Amniotic epithelial cell (primary cell): ENCODE results near the gene ARSG.
A peak's percentile ranks its signal among the peaks of the same experiment; 100 is the strongest.
"Not testable (repeated sequence)": the region's sequence is repeated elsewhere in the genome, so short reads cannot be mapped to it uniquely, and the experiment has no call there.

ENCODE experiments used
- DNase-seq: peaks from one replicate; pipeline ENCODE4 v3.0.0-alpha.2; 2010; ENCODE audit warnings: low read depth

ARSG gene

GRCh38 chr17:68290955-68291835 is at the start of gene ARSG, which contains the start of gene SLC16A6:
Gene ARSG, plus strand, starts transcription at chr17:68291495. Its CDS starts 15,999 bp downstream, at chr17:68307494.
Gene SLC16A6, minus strand, starts transcription at chr17:68291127. Its CDS starts 12,807 bp downstream, at chr17:68278320.
- DNase-seq = peak; percentile 39

DNA sequence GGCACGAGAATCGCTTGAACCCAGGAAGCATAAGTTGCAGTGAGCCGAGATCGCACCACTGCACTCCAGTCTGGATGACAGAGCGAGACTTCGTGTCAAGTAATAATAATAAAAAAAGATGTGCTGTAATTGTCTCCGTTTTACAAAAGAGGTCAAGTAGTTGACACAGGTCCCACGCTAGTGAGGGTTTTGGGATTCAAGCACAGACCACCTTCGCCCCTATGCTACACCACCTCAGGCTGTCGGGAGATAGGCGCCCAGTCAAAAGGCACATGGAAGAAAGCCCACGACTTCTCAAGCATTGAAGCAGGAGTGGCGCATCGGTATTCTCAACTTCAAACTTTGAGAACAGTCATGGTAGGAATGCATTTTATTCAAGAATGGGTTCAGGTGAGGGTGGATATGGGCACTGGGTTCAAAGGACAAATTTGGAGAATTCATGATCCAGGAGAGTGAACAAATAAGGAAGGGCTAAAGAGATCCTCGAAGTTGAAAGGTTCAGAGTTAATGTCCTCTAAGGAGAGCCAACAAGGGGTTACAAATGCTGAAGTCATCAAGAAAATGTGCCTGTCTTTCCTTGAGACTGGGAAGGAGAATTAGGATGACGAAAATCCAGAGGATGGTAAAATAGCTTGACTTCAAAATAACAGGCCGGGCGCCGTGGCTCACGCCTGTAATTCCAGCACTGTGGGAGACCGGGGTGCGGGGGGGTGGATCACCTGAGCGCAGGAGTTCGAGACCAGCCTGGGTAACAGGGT is 44.8 kb upstream of the ARSG start:
- no peak for DNase-seq

GRCh38 chr17:68247445-68248198 is 43.7 kb upstream of the ARSG start, which contains the start of gene AMZ2:
Gene AMZ2, plus strand, starts transcription at chr17:68248043. Its CDS starts 2,145 bp downstream, at chr17:68250188.
- DNase-seq = peak; percentile 86

DNA sequence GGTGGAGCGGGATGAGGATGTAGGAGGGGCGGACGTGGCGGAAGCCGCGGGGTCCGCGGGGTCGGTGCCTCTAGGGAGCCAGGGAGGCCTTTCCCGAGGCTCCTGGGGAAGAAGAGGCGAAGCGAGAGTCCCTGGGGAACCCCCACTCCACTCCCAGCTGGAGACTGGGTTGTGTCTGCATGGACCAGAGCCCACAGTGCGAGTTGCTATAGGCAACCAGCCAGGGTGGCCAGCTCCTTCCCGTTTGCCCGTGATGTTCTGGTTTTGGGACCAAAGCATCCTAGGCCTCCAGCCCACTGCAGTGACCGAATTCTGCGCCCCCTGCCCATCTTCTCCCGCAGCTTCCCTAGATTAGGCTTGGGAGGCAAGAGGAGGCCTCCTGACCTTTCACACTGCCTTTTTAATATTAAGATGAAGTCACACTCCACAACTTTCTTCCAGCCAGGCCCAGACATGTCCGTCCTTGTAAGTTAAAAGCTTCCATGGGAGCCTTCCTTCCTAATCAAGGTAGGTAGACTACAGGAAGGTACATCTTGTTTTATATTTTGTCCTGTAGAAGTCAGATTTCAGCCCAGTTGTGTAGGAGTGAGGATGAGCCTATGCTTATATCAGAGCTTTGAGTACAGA is 43.0 kb upstream of the ARSG start:
- peak; percentile 66 for DNase-seq

GRCh38 chr17:68248891-68249290 is 42.4 kb upstream of the ARSG start:
- no peak for DNase-seq

GRCh38 chr17:68249354-68249765 is 41.9 kb upstream of the ARSG start:
- DNase-seq = no peak

GRCh38 chr17:68253426-68253825 is 37.9 kb upstream of the ARSG start:
- DNase-seq = not testable (repeated sequence)

DNA sequence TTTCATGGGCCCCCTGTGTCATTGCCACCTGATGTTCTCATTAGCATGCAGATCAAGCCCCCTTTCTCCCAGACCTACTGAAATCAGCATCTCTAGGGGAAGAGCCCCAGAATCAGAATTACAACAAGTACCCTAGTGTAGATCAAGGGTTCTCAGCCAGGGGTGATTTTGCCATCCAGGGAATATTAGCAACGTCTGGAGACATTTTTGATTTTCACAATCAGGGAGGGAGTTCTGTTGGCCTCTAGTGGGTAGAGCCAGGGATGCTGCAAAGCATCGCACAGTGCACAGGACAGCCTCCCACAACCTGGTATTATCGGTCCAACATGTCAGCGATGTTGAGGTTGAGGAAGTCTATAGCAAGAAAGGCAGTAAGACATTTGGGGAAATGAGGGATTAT is 36.1 kb upstream of the ARSG start:
- no peak for DNase-seq

DNA sequence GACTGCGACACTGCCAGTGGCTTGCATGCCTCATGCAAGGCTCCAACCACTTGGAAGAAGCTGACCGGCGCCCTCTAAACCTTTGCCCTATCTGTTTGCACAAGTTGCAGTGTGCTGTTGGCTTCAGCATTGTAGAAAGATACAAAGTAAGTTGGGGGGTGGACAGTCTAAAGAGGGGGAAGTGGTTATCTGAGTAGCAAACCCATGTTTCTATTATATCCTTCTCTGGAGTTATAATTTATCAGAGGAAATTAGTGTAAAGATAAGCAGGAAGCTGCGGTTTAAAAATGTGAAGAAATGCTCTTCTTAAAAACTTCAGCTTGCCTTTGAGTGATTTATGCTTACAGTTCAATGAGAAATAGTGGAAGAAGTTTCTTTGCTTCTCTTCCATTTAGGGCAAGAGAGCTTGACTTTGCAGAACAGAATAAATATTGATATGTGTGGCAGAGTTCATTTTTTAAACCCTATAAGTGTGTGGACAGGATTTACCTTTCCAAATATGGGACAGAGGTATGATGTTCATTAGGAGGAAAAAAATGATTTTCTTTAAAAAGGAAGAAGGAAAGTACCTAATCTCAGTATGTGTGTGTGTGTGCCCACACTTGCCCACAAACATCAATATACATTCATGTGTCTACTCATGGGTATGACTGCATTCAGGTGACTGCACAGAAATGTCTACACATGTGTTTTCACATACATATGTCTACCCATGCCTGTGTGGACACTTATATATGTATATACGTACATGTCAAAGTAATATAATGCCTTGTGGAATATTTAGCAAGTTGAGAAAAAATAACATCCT is 35.4 kb upstream of the ARSG start:
- peak; percentile 19 for DNase-seq

DNA sequence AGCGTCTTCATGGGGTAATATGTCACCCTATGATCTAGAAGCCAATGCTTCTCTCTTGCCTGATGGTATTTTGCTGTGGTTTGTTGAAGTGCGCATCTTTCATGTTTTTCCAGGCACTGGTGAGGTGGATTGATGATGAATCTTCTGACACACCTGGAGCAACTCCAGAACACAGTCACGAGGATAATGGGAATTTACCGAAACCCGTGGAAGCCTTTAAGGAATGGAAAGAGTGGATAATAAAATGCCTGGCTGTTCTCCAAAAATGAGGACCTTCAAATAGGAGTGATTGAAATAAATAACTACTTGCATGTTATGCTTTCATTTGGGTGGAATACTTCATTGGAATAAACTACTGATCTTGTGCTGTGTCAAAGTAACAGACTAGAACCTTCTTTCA is 34.6 kb upstream of the ARSG start:
- not testable (repeated sequence) for DNase-seq

DNA sequence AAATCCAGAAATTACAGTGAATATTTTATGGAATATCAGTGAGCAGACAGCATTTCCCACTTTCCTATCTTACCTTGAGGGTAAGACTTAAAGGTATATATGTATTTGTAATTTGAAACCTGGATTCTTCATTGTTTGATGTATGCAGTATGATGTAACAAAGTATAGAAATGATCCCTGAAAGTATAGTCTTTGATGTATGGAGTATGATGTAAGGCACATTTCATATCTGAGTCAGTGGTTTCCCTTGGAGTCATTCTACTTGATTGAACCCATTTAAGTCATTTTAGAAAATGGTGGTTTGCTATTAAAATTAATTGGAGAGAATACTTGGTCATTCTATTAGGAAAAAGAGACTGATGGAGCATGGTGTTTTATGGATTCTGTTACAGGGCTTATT is 33.4 kb upstream of the ARSG start:
- DNase-seq = no peak

- DNase-seq = peak; percentile 14
These were observed 32.2 kb upstream of the ARSG start for GRCh38 chr17:68258890-68259647.

- not testable (repeated sequence) for DNase-seq
These were observed 31.7 kb upstream of the ARSG start for GRCh38 chr17:68259648-68259951.

GRCh38 chr17:68260051-68260762 is 31.1 kb upstream of the ARSG start:
- no peak for DNase-seq

- DNase-seq = not testable (repeated sequence)
These were observed 28.8 kb upstream of the ARSG start for GRCh38 chr17:68262467-68262866.

GRCh38 chr17:68263101-68263681 is 28.1 kb upstream of the ARSG start:
- DNase-seq = peak; percentile 23

DNA sequence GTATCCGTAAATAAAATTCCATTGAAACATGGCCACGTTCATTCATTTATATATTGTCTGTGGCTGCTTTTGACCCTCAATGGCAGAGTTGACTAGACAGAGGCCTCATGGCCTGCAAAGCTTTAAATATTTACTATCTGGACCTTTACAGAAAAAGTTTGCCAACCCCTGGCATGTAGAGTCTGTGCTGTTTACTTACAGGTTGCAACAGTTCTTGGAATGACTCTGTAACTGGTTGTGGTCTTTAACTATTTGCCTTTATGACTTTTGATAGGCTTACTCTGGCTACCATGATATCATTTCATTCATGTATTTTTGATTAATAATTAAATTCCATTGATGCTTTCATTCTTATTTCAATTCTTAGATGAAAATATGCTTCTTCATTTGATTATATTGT is 25.5 kb upstream of the ARSG start:
- peak; percentile 78 for DNase-seq

GRCh38 chr17:68273722-68274121 is 17.6 kb upstream of the ARSG start:
- DNase-seq = no peak

DNA sequence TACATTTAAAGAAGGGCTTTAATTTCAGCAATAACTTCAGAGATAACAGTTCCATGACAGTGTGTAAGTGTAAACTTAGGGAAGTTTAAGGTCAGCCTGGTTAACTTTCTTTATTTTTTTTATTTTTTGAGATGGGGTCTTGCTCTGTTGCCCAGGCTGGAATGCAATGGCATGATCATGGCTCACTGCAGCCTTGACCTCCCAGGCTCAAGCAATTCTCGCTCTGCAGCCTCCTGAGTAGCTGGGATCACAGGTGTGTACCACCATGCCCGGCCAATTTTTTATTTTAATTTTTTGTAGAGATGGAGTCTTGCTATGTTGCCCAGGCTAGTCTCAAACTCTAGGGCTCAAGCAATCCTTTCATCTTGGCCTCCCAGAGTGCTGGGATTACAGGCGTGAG is 15.0 kb upstream of the ARSG start:
- not testable (repeated sequence) for DNase-seq
